MV-4-11 (cell line): ENCODE measurements around the gene KCTD3.

ENCODE experiments used
- DNase-seq: peaks from one replicate; lab custom pipeline; 2025; lab: John Stamatoyannopoulos, UW

Gene KCTD3

GRCh38 chr1:215556996-215557395 lies 10.1 kb upstream of the KCTD3 start:
- DNase-seq: no peak

- DNase-seq: no peak
Measured at GRCh38 chr1:215557504-215557903, 9.6 kb upstream of the KCTD3 start.

- no peak for DNase-seq
Measured at GRCh38 chr1:215557992-215558626, 9.0 kb upstream of the KCTD3 start.

- DNase-seq: peak; percentile 21
Measured at GRCh38 chr1:215567491-215568298, 591 bp downstream of the KCTD3 start.

- DNase-seq: peak; percentile 52
Measured at GRCh38 chr1:215568299-215568692, 1.2 kb downstream of the KCTD3 start.

- no peak for DNase-seq
Measured at GRCh38 chr1:215569986-215570824, 3.1 kb downstream of the KCTD3 start.

- DNase-seq: no peak
Measured at GRCh38 chr1:215581896-215582295, 14.8 kb downstream of the KCTD3 start.

GRCh38 chr1:215583185-215583749 lies 16.2 kb downstream of the KCTD3 start:
- no peak for DNase-seq

GRCh38 chr1:215584389-215584788 lies 17.3 kb downstream of the KCTD3 start:
- DNase-seq: no peak

GRCh38 chr1:215589650-215590435 lies 22.7 kb downstream of the KCTD3 start:
- no peak for DNase-seq

GRCh38 chr1:215590779-215591491 lies 23.8 kb downstream of the KCTD3 start:
- no peak for DNase-seq

GRCh38 chr1:215594640-215595039 lies 27.5 kb downstream of the KCTD3 start:
- DNase-seq: no peak

GRCh38 chr1:215595231-215595630 lies 28.1 kb downstream of the KCTD3 start:
- DNase-seq: peak; percentile 10

- DNase-seq: no peak
Measured at GRCh38 chr1:215597961-215598360, 30.9 kb downstream of the KCTD3 start.

GRCh38 chr1:215599418-215600074 lies 32.4 kb downstream of the KCTD3 start:
- no peak for DNase-seq

GRCh38 chr1:215600258-215600792 lies 33.2 kb downstream of the KCTD3 start:
- DNase-seq: peak; percentile 7

- DNase-seq: no peak
Measured at GRCh38 chr1:215600867-215601266, 33.8 kb downstream of the KCTD3 start.

- DNase-seq: no peak
Measured at GRCh38 chr1:215601276-215601675, 34.2 kb downstream of the KCTD3 start.

- no peak for DNase-seq
Measured at GRCh38 chr1:215603319-215603718, 36.2 kb downstream of the KCTD3 start.

GRCh38 chr1:215605011-215605621 lies 38.0 kb downstream of the KCTD3 start:
- DNase-seq: no peak
